Measurements from ENCODE around the gene DCPS. TPM values are rescaled to one million over a fixed set of nuclear protein-coding genes. Genes with fewer than 3 reads are reported as not detected.

The DCPS gene, protein sequence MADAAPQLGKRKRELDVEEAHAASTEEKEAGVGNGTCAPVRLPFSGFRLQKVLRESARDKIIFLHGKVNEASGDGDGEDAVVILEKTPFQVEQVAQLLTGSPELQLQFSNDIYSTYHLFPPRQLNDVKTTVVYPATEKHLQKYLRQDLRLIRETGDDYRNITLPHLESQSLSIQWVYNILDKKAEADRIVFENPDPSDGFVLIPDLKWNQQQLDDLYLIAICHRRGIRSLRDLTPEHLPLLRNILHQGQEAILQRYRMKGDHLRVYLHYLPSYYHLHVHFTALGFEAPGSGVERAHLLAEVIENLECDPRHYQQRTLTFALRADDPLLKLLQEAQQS
- total RNA-seq (2022; extraction: Qiagen RNA extraction; ENCODE audit: low read depth): 16.3 to 21.2 TPM (median 19.1 TPM) in 5 replicates

DNA sequence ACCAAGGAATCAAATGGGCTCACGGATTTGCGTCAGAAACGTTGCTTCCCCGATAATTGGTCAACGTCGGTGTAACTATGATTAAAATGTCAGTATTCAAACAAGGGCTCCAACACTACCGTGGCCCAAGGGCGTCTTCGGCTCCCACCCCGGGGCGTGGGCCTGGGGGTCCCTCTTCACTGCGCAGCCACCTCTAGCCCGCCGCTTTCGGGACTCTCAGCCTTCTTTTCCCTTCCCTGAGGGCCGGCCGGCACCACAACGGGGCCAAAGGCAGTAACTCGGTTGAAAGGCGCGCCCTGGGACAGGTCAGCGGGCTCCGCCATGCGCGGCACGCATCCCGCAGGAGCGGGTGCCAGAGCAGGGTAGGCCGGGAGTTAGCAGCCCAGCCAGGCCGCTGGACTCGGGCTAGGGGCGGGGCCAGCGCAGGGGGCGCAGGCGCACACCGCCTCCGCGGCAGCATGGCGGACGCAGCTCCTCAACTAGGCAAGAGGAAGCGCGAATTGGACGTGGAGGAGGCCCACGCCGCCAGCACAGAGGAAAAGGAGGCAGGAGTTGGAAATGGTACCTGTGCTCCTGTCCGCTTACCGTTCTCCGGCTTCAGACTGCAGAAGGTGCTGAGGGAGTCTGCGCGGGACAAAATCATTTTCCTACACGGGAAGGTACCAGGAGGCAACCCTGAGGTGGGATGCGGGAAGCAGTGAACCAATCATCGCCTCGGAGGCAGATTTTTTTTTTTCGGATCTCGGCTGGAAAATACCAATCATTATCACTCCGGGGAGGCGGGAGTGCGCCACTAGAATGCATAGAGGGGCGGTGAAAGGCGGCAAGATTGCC is at the start of gene DCPS:
TSS of gene DCPS (plus strand) at position 438 of the 834 bp plus-strand sequence. CDS start at position 459, 21 bp downstream.

DNA sequence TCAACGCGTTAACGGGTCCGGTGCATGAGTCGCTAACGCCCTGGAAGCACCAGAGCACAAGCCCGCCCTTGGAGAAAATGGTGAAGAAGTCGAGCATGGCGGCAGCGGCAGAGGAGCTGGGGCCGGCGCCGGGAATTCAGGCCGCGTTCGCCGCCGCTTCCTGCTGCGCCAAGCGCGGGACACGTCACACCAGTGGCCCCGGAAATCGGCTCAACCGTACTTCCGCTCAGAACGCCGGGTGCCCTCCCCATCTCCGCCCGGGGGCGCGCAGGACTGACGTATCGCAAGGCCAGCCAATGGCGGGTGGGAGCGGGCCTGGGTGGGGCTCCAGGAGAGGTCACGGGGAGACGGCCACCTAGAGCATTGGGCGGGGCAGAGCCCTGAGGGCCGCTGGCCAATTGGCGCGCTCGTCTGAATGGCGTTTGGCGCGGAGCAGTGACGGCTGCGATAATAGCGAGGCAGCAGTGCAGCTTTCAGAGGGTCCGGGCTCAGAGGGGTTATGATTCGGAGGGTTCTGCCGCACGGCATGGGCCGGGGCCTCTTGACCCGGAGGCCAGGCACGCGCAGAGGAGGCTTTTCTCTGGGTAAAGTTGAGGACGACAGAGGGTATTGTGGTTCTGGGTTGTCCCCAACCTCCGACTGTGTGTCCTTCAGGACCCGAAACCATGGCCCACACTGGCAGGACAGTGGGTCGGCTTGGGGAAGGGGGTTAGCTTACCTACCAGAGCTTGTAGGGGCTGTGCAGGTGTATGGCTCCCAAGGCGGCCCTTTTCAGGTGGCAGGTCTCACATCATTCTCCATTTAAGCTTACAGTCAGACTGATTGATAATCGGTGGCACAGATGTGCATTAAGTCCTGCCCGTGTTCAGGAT is 34.9 kb upstream of the DCPS start, which contains the start of the genes FOXRED1 and SRPRA:
TSS of gene FOXRED1 (plus strand) at position 447 of the 872 bp plus-strand sequence. CDS start at position 500, 53 bp downstream.
TSS of gene SRPRA (minus strand) at position 188 of the 872 bp plus-strand sequence. CDS start at position 97, 91 bp downstream.

DNA sequence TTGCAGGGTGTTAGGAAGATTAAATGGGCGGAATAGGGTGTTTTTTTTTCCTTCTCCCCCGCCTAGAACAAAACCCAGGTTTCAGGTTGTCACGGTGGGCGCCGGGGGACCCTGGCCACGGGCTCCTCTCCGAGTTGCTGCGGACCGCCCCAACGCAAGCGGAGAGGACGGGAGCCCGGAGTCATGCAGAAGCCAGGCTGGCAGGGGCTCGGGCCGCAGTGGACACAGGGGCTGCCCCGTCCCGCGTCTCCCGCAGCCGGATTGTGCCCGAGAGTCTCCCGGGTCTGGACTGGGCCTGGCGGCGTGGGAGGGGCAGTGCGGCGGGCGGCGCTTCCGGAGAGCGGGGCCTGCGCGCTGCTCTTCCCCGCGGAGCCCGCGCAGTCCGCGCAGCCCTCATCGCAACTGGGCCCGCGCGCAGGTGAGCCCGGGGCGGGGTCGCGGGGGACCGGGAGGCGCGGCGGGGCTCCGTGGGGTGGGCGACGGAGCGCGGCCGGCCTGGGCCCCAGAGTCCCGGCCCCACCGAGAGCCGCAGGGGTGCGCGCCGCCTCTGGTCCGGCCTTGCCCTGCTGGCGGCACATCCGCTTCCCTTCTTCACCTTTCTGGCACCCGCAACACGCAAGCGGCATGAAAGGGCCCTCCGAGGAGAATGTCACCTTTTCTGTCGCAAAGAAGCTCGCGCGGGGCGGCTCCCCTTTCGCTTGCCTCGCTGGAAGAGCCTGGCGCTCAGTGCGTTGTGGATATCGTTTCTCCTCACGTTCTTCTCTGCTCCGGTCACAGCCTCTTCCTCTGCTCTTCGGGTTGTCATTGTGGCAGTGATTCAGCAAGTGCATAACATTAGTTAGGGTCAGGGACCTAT is 20.9 kb upstream of the DCPS start, which contains the start of gene TIRAP:
TSS of gene TIRAP (plus strand) at position 358 of the 856 bp plus-strand sequence. CDS start 7,802 bp downstream, outside the sequence.

DNA sequence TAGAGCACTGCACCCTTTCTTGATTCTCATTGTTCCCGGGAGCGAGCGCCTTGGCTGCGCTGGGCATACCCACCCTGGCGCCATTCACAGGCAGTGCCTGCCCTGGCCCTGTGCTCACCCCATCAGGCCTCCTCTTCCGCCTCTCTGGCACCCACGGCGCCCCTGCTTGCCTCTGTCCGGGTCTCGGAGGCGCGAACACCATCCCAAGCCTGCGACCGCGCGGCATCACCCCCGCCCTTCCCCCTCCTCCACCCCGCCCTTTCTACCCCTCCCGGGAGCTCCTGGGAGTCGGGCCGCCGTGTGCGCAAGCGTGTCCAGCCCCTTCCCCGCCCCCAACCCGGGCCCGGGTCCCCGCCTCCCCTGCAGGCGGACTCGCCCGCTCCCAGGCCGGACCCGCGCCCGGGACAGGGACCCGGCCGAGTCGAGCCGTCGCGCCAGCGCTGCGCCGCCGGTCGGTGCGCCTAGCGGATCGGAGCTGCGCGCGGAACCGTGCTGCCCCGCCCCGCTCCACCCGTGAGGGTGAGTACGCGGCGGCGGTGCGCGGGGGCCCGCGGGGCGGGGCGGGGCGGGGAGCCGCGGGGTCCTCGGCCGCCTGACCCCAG is 51.6 kb downstream of the DCPS start, which contains the start of gene ST3GAL4:
TSS of gene ST3GAL4 (plus strand) at position 363 of the 602 bp plus-strand sequence. CDS start 50,470 bp downstream, outside the sequence.

Other genes with a start within 250 kb of the DCPS start
- 2.0 to 4.1 TPM (median 3.4 TPM) in 5 replicates for gene CDON, start 241.2 kb upstream of the DCPS start, total RNA-seq (2022; extraction: Qiagen RNA extraction; ENCODE audit: low read depth)
- gene RPUSD4, start 92.4 kb upstream of the DCPS start, total RNA-seq (2022; extraction: Qiagen RNA extraction; ENCODE audit: low read depth): 17.8 to 20.6 TPM (median 19.2 TPM) in 5 replicates
- gene FAM118B, start 92.3 kb upstream of the DCPS start, total RNA-seq (2022; extraction: Qiagen RNA extraction; ENCODE audit: low read depth): 13.7 to 18.5 TPM (median 15.8 TPM) in 5 replicates
- gene SRPRA, start 35.2 kb upstream of the DCPS start, total RNA-seq (2022; extraction: Qiagen RNA extraction; ENCODE audit: low read depth): 62.0 to 70.6 TPM (median 65.6 TPM) in 5 replicates
- gene FOXRED1, start 34.9 kb upstream of the DCPS start, total RNA-seq (2022; extraction: Qiagen RNA extraction; ENCODE audit: low read depth): 21.1 to 24.5 TPM (median 23.8 TPM) in 5 replicates
- gene TIRAP, start 21.0 kb upstream of the DCPS start, total RNA-seq (2022; extraction: Qiagen RNA extraction; ENCODE audit: low read depth): 6.7 to 8.4 TPM (median 7.9 TPM) in 5 replicates
- 24.7 to 29.7 TPM (median 25.7 TPM) in 5 replicates for gene ST3GAL4, start 51.6 kb downstream of the DCPS start, total RNA-seq (2022; extraction: Qiagen RNA extraction; ENCODE audit: low read depth)